SK-N-SH (cell line): ENCODE data around the gene CTBP2. TPM values are rescaled to one million over a fixed set of nuclear protein-coding genes. Genes with fewer than 3 reads are reported as not detected.

ENCODE experiments used
- CTCF ChIA-PET: fragments of 300-600, 350-600 bp; formaldehyde crosslinking; extraction: SDS; loops from one replicate; lab custom pipeline; 2021; lab: Yijun Ruan, JAX
- POLR2A ChIA-PET: fragments of 350-600 bp; sonication (Branson Sonifier 250); formaldehyde crosslinking; extraction: SDS; loops from one replicate; lab custom pipeline; 2020; ENCODE audit warnings: antibody characterized with exemption, inconsistent platforms; lab: Yijun Ruan, JAX
- DNase-seq: peaks from one replicate; pipeline ENCODE4 v3.0.0; 2012
- H2AFZ ChIP-seq: fragments of 200-600 bp; sonication (generic); 2 replicates; pipeline ENCODE4 v1.8.1; 2016; ENCODE audit warnings: antibody characterized with exemption, mild to moderate bottlenecking, low read depth
- H3F3A ChIP-seq: fragments of 200-600 bp; sonication (generic); replicated peaks from 2 replicates; pipeline ENCODE3; 2016; ENCODE audit warnings: antibody characterized with exemption, mild to moderate bottlenecking; ENCODE audit not compliant: insufficient read depth
- H3K27ac ChIP-seq, 2 experiments: fragments of 200-500 bp in 1 of 2; fragments of 200-600 bp in 1 of 2; sonication (Bioruptor generic) in 1 of 2; sonication (generic), shearing (Covaris generic) in 1 of 2; 2 replicates each; pipeline versions ENCODE4 v1.5.1 to v1.6.1; 2014 to 2016; ENCODE audit warnings: low read depth in 2 of 2, inconsistent platforms in 1 of 2, low read length in 1 of 2, mild to moderate bottlenecking in 1 of 2, mixed read lengths in 1 of 2
- H3K27me3 ChIP-seq: fragments of 200-600 bp; sonication (generic), shearing (Covaris generic); 2 replicates; pipeline ENCODE4 v1.6.1; 2016; ENCODE audit warnings: mixed run types; ENCODE audit not compliant: insufficient read depth
- H3K36me3 ChIP-seq, 2 experiments: fragments of 200-500 bp in 1 of 2; fragments of 200-600 bp in 1 of 2; sonication (Bioruptor generic) in 1 of 2; sonication (generic) in 1 of 2; replicated peaks in 1 of 2; 2 replicates each; pipeline versions ENCODE3 to v1.5.1; 2014 to 2016; ENCODE audit warnings: low read length in 1 of 2, mild to moderate bottlenecking in 1 of 2; ENCODE audit not compliant: insufficient read depth in 2 of 2, control insufficient read depth in 1 of 2
- H3K4me1 ChIP-seq, 2 experiments: fragments of 200-500 bp in 1 of 2; fragments of 200-600 bp in 1 of 2; sonication (Bioruptor generic) in 1 of 2; sonication (generic), shearing (Covaris generic) in 1 of 2; 2 replicates each; pipeline versions ENCODE4 v1.5.1 to v1.6.1; 2014 to 2016; ENCODE audit warnings: low read depth in 1 of 2, low read length in 1 of 2, mixed run types in 1 of 2; ENCODE audit not compliant: insufficient read depth in 2 of 2, control insufficient read depth in 1 of 2
- H3K4me2 ChIP-seq: fragments of 200-600 bp; sonication (generic), shearing (Covaris generic); 2 replicates; pipeline ENCODE4 v1.6.1; 2017; ENCODE audit warnings: mixed run types
- H3K4me3 ChIP-seq, 2 experiments: fragments of 200-500 bp in 1 of 2; fragments of 200-600 bp in 1 of 2; sonication (Bioruptor generic) in 1 of 2; sonication (generic), shearing (Covaris generic) in 1 of 2; 2 replicates each; pipeline versions ENCODE4 v1.5.1 to v1.8.1; 2014 to 2016; ENCODE audit warnings: low read depth in 2 of 2, inconsistent platforms in 1 of 2, low read length in 1 of 2, mild to moderate bottlenecking in 1 of 2, mixed read lengths in 1 of 2, moderate library complexity in 1 of 2
- H3K79me2 ChIP-seq: fragments of 200-600 bp; sonication (generic); 2 replicates; pipeline ENCODE4 v1.8.1; 2017; ENCODE audit warnings: mild to moderate bottlenecking; ENCODE audit not compliant: insufficient read depth
- H3K9ac ChIP-seq: fragments of 200-600 bp; sonication (generic); 2 replicates; pipeline ENCODE4 v1.6.1; 2017; ENCODE audit warnings: mixed run types
- H3K9me2 ChIP-seq: fragments of 200-600 bp; sonication (generic); 2 replicates; pipeline ENCODE4 v1.6.1; 2017; ENCODE audit warnings: mixed run types
- H3K9me3 ChIP-seq: fragments of 200-600 bp; sonication (generic); 2 replicates; pipeline ENCODE4 v1.6.1; 2017; ENCODE audit warnings: mixed run types, mild to moderate bottlenecking, moderate library complexity
- H4K20me1 ChIP-seq: fragments of 200-600 bp; sonication (generic); 2 replicates; pipeline ENCODE4 v1.6.1; 2017; ENCODE audit warnings: mild to moderate bottlenecking, mixed run types; ENCODE audit not compliant: insufficient read depth
- CHD2 ChIP-seq: fragments of 150-350 bp; IDR thresholded peaks from 2 replicates; pipeline ENCODE4 v1.6.1; 2018; ENCODE audit warnings: low read length; ENCODE audit not compliant: partially characterized antibody
- EZH2phosphoT487 ChIP-seq: fragments of 200-600 bp; sonication (generic); IDR thresholded peaks from 2 replicates; pipeline ENCODE4 v1.6.1; 2017; ENCODE audit warnings: low read depth, mixed run types, mild to moderate bottlenecking, antibody characterized with exemption, moderate library complexity, borderline replicate concordance
- FOXJ3 ChIP-seq: sonication (generic); formaldehyde crosslinking; IDR thresholded peaks from 2 replicates; pipeline ENCODE4 v1.5.1; 2020; ENCODE audit warnings: mild to moderate bottlenecking, missing genetic modification reagents
- FOXM1 ChIP-seq: IDR thresholded peaks from 2 replicates; pipeline ENCODE4 v1.4.0; 2012; ENCODE audit warnings: low read depth, mild to moderate bottlenecking
- MEF2A ChIP-seq: IDR thresholded peaks from 2 replicates; pipeline ENCODE4 v1.4.0; 2012; ENCODE audit warnings: low read depth, borderline replicate concordance
- NRF1 ChIP-seq: IDR thresholded peaks from 2 replicates; pipeline ENCODE4 v1.6.1; 2012; ENCODE audit warnings: low read depth, mild to moderate bottlenecking, low read length
- RFX5 ChIP-seq: IDR thresholded peaks from 2 replicates; pipeline ENCODE4 v1.6.1; 2012; ENCODE audit warnings: mild to moderate bottlenecking, improper control_type of control experiment, low read length
- RXRA ChIP-seq: IDR thresholded peaks from 2 replicates; pipeline ENCODE4 v1.4.0; 2012; ENCODE audit warnings: low read depth, mild to moderate bottlenecking, borderline replicate concordance
- SIN3A ChIP-seq: IDR thresholded peaks from 2 replicates; pipeline ENCODE4 v1.6.1; 2012; ENCODE audit warnings: low read depth, mild to moderate bottlenecking, low read length, moderate library complexity, borderline replicate concordance
- SMC3 ChIP-seq: IDR thresholded peaks from 2 replicates; pipeline ENCODE4 v1.6.1; 2012; ENCODE audit warnings: low read depth, low read length, improper control_type of control experiment
- TAF1 ChIP-seq: IDR thresholded peaks from 2 replicates; pipeline ENCODE4 v1.6.1; 2012; ENCODE audit warnings: low read depth, mild to moderate bottlenecking, low read length, moderate library complexity, borderline replicate concordance
- TCF12 ChIP-seq: IDR thresholded peaks from 2 replicates; pipeline ENCODE4 v1.4.0; 2012
- WGBS: methylation state at CpG from one replicate; pipeline ENCODE4 v1.1.6; 2017; ENCODE audit warnings: low lambda C conversion rate; 5-methylcytosine and 5-hydroxymethylcytosine counted together
- polyA plus RNA-seq, 3 experiments: library from polyadenylated mRNA; depleted of rRNA; stranded (reverse); fragments of >200 nt; gene quantifications; 2 replicates each; pipeline ENCODE4 v1.2.3, GENCODE V29; 2012
- TF ChIP-seq, protein P1 (sequence below): fragments of 200-600 bp; sonication (generic); IDR thresholded peaks from 2 replicates; pipeline ENCODE4 v1.6.1; 2017; ENCODE audit warnings: antibody characterized with exemption, mild to moderate bottlenecking, moderate library complexity
- TF ChIP-seq, protein P2 (sequence below): fragments of 150-350 bp; IDR thresholded peaks from 2 replicates; pipeline ENCODE4 v1.6.1; 2016; ENCODE audit warnings: mild to moderate bottlenecking, low read depth, low read length
- TF ChIP-seq, protein P3 (sequence below): IDR thresholded peaks from 2 replicates; pipeline ENCODE4; 2012

The CTBP2 gene
- polyA plus RNA-seq, 1 of the 3 experiments (the other 2 are of a cell fraction), result 69.7 TPM

DNA sequence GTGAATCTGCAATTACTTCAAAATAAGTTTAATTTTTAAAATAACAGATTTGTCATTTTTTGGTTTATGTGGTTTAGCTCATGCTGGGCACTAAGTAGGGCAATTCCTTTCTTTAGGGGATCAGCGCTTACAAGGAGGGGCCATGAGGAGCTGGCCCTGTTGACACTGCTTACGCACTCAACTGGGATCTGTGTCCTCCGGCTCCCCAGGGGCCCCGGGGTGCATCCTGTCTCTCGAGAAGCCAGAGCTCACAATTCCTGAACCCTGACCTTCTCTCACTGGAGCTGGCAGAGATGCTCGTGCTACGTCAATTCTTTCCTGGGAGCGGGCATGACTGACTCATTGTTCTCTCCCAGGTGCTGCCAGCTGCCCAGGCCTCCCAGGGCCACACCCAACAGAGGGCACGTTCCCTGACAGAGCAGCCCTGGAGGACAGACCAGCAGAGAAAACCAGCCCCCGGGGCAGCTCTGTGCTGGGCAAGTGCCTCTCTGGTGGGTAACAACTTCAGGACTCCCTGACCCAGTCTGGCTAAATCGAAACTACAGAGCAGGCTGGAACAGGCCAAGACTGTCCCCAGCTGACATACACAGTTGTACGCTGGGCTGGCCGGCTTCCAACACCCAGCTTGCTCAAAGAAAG is 36.8 kb downstream of the CTBP2 start:
- Histone ChIP-seq H3K9me3 (no peaks in the 10 kb centered on the region), H3K9me2 (no peaks in the 10 kb centered on the region), H3K36me3 (peaks cover under 1 to 28% of the 10 kb centered on the region in 2 experiments), H3K79me2 (peaks cover 99% of the 10 kb centered on the region), H3K27ac (peak overlapping the region in 1 of 2 experiments; percentile 28; a peak in 1 of 4 replicates), H3F3A (no peaks in the 10 kb centered on the region), H3K4me3 (no peak overlapping the region), H3K27me3 (no peaks in the 10 kb centered on the region), H4K20me1 (peaks cover 98% of the 10 kb centered on the region), H3K9ac (no peak overlapping the region), H3K4me2 (no peak overlapping the region), H2AFZ (no peak overlapping the region), H3K4me1 (peaks cover 19 to 23% of the 10 kb centered on the region in 2 experiments; a peak in 2 of 4 replicates)
- WGBS, result 65% methylated on average over 9 of the region's 13 CpGs
- DNase-seq, result no peak
- ChIA-PET CTCF (no interaction called here), POLR2A (no interaction called here)
- TF ChIP-seq, protein P1, sequence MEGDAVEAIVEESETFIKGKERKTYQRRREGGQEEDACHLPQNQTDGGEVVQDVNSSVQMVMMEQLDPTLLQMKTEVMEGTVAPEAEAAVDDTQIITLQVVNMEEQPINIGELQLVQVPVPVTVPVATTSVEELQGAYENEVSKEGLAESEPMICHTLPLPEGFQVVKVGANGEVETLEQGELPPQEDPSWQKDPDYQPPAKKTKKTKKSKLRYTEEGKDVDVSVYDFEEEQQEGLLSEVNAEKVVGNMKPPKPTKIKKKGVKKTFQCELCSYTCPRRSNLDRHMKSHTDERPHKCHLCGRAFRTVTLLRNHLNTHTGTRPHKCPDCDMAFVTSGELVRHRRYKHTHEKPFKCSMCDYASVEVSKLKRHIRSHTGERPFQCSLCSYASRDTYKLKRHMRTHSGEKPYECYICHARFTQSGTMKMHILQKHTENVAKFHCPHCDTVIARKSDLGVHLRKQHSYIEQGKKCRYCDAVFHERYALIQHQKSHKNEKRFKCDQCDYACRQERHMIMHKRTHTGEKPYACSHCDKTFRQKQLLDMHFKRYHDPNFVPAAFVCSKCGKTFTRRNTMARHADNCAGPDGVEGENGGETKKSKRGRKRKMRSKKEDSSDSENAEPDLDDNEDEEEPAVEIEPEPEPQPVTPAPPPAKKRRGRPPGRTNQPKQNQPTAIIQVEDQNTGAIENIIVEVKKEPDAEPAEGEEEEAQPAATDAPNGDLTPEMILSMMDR, result no peak
- TF ChIP-seq MEF2A (no peak), EZH2phosphoT487 (no peak), RFX5 (no peak), SIN3A (no peak), TAF1 (no peak), FOXJ3 (CRISPR knock-in tag) (no peak), CHD2 (no peak), NRF1 (no peak)
- TF ChIP-seq, protein P2, sequence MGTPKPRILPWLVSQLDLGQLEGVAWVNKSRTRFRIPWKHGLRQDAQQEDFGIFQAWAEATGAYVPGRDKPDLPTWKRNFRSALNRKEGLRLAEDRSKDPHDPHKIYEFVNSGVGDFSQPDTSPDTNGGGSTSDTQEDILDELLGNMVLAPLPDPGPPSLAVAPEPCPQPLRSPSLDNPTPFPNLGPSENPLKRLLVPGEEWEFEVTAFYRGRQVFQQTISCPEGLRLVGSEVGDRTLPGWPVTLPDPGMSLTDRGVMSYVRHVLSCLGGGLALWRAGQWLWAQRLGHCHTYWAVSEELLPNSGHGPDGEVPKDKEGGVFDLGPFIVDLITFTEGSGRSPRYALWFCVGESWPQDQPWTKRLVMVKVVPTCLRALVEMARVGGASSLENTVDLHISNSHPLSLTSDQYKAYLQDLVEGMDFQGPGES, result no peak

DNA sequence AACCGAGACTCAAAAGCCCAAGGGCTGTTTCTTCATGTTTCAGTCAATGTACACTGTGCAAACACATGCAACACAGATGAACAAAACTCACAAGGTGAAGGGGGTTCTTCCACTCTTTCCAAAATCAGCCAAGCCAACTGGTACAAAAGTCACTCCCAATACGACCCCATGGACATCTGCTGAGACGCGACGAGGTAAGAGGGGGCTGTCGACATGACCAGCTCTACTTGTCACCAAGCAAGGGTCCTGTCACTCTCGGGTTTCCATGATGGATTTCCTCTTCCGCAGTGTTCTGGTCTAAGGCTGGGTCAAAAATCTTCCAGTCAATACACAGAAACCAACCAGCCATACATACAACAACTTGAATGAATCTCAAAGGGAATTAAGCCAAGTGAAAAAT is 37.8 kb downstream of the CTBP2 start:
- Histone ChIP-seq H3K27ac (no peak overlapping the region; a peak in 1 of 4 replicates), H3K9me2 (no peaks in the 10 kb centered on the region), H3K9me3 (no peaks in the 10 kb centered on the region), H3K36me3 (peaks cover 0 to 24% of the 10 kb centered on the region in 2 experiments), H3K4me2 (no peak overlapping the region), H4K20me1 (peaks cover 96% of the 10 kb centered on the region), H3K4me3 (no peak overlapping the region), H2AFZ (no peak overlapping the region), H3K79me2 (peaks cover 98% of the 10 kb centered on the region), H3K27me3 (no peaks in the 10 kb centered on the region), H3F3A (no peaks in the 10 kb centered on the region), H3K4me1 (peaks cover 19 to 29% of the 10 kb centered on the region in 2 experiments), H3K9ac (no peak overlapping the region)
- ChIA-PET POLR2A (no interaction called here), CTCF (no interaction called here)
- 95% methylated on average over 8 of the region's 8 CpGs for WGBS
- DNase-seq, result no peak
- TF ChIP-seq, protein P3, sequence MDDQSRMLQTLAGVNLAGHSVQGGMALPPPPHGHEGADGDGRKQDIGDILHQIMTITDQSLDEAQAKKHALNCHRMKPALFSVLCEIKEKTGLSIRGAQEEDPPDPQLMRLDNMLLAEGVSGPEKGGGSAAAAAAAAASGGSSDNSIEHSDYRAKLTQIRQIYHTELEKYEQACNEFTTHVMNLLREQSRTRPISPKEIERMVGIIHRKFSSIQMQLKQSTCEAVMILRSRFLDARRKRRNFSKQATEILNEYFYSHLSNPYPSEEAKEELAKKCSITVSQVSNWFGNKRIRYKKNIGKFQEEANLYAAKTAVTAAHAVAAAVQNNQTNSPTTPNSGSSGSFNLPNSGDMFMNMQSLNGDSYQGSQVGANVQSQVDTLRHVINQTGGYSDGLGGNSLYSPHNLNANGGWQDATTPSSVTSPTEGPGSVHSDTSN, result no peak
- TF ChIP-seq TCF12, result no peak
- TF ChIP-seq RXRA, result no peak
- TF ChIP-seq FOXM1, result no peak
- no peak for TF ChIP-seq SMC3
